ENCODE results near the gene SF3B1. TPM values are rescaled to one million over a fixed set of nuclear protein-coding genes. Genes with fewer than 3 reads are reported as not detected.

SF3B1 gene
- total and polyA plus RNA-seq, 10 of the 15 experiments (the other 5 are each of a cell fraction or from before 2014, with no cell fraction given): 163 to 565 (median 239) TPM

DNA sequence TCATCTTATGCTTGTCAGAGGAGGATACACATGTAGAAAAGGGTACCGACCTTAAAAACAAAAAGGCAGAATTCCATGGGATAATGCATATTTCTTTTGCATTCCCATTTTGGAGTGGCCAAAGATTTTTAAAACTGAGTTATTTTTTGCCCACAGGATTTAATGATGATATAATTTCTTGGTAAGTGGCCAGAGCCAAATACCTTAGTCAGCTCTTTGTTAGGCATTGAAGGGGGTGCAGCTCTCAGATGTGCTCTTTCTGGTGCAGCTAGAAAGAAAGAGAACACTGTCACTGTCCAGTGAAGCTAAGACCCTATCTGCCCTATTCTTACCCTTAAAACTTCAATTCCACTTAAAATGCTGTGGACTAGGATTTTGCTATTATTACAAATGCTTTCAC lies 29.3 kb upstream of the SF3B1 start:
- H3K36me3 ChIP-seq (ENCODE audit: control insufficient read depth in 2 of 2, insufficient read depth in 2 of 2, low read length in 1 of 2): peaks cover 5 to 20% of the 10 kb centered on the region in 2 experiments; a peak in 3 of 4 replicates
- no peak overlapping the region for H2AFZ ChIP-seq (ENCODE audit: control insufficient read depth, low read depth, low read length)
- FAIRE-seq: no peak
- H3K27me3 ChIP-seq (replicated peaks in 1 of 2; ENCODE audit: control insufficient read depth in 2 of 2, insufficient read depth in 2 of 2, low read length in 1 of 2): no peaks in the 10 kb centered on the region
- H3K4me3 ChIP-seq: no peak overlapping the region
- peaks cover 4% of the 10 kb centered on the region for H3K79me2 ChIP-seq (ENCODE audit: control insufficient read depth, insufficient read depth, low read length)
- H3K9me3 ChIP-seq (replicated peaks; ENCODE audit: control insufficient read depth, insufficient read depth, low read length): no peaks in the 10 kb centered on the region
- intact Hi-C loops (cut with micrococcal nuclease; ENCODE audit: unreplicated experiment) (no loop called here), in situ Hi-C loops (cut with MboI) (no loop called here)
- WGBS (ENCODE audit: insufficient coverage, insufficient replicate concordance, low lambda C conversion rate, missing lambda C conversion rate): 95% methylated on average over 1 of the region's 1 CpG
- ChIA-PET POLR2A (interaction anchor here (0.6 to 1.4 kb wide), 4 partner anchors 11 to 76 kb away, joined by 3 to 6 read pairs (median 4); partner anchors contain the start of genes COQ10B and HSPD1), SMC1A (ENCODE audit: uncharacterized antibody, unreplicated experiment) (interaction anchor here (0.6 to 1.2 kb wide), 3 partner anchors 9 to 61 kb away, joined by 3 read pairs; partner anchors contain the start of gene COQ10B), CTCF (no interaction called here), RAD21 (ENCODE audit: unreplicated experiment) (no interaction called here)
- no TSS peak for BruUV-seq (replicated peaks)
- H3K4me1 ChIP-seq (ENCODE audit: control insufficient read depth, insufficient read depth, low read length): no peaks in the 10 kb centered on the region
- H4K20me1 ChIP-seq (ENCODE audit: control insufficient read depth, insufficient read depth): 0 out of 2 replicates have a peak, but pooled peaks cover under 1% of the 10 kb centered on the region
- no peak overlapping the region for H3K9ac ChIP-seq (ENCODE audit: control insufficient read depth, insufficient read depth, low read length)
- no peak overlapping the region for H3K27ac ChIP-seq (ENCODE audit: control insufficient read depth, insufficient read depth)
- TF ChIP-seq TAF1 (IDR thresholded peaks at IDR 0.05; ENCODE audit: borderline replicate concordance, low read depth, low read length): no peak
- TF ChIP-seq, protein P1, sequence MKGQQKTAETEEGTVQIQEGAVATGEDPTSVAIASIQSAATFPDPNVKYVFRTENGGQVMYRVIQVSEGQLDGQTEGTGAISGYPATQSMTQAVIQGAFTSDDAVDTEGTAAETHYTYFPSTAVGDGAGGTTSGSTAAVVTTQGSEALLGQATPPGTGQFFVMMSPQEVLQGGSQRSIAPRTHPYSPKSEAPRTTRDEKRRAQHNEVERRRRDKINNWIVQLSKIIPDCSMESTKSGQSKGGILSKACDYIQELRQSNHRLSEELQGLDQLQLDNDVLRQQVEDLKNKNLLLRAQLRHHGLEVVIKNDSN (IDR thresholded peaks at IDR 0.05; ENCODE audit: borderline replicate concordance, extremely low read length, insufficient read depth, low read depth, low read length): no peak
- TF ChIP-seq IKZF2 (IDR thresholded peaks at IDR 0.05): no peak
- TF ChIP-seq, protein P2, sequence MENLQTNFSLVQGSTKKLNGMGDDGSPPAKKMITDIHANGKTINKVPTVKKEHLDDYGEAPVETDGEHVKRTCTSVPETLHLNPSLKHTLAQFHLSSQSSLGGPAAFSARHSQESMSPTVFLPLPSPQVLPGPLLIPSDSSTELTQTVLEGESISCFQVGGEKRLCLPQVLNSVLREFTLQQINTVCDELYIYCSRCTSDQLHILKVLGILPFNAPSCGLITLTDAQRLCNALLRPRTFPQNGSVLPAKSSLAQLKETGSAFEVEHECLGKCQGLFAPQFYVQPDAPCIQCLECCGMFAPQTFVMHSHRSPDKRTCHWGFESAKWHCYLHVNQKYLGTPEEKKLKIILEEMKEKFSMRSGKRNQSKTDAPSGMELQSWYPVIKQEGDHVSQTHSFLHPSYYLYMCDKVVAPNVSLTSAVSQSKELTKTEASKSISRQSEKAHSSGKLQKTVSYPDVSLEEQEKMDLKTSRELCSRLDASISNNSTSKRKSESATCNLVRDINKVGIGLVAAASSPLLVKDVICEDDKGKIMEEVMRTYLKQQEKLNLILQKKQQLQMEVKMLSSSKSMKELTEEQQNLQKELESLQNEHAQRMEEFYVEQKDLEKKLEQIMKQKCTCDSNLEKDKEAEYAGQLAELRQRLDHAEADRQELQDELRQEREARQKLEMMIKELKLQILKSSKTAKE (IDR thresholded peaks at IDR 0.05; ENCODE audit: low read depth, poor library complexity, severe bottlenecking): no peak
- no peak for TF ChIP-seq TARDBP (IDR thresholded peaks at IDR 0.05; ENCODE audit: borderline replicate concordance)
- no peak for TF ChIP-seq PAX8 (IDR thresholded peaks at IDR 0.05)
- no peak for TF ChIP-seq YBX1 (IDR thresholded peaks at IDR 0.05)
- TF ChIP-seq, protein P3, sequence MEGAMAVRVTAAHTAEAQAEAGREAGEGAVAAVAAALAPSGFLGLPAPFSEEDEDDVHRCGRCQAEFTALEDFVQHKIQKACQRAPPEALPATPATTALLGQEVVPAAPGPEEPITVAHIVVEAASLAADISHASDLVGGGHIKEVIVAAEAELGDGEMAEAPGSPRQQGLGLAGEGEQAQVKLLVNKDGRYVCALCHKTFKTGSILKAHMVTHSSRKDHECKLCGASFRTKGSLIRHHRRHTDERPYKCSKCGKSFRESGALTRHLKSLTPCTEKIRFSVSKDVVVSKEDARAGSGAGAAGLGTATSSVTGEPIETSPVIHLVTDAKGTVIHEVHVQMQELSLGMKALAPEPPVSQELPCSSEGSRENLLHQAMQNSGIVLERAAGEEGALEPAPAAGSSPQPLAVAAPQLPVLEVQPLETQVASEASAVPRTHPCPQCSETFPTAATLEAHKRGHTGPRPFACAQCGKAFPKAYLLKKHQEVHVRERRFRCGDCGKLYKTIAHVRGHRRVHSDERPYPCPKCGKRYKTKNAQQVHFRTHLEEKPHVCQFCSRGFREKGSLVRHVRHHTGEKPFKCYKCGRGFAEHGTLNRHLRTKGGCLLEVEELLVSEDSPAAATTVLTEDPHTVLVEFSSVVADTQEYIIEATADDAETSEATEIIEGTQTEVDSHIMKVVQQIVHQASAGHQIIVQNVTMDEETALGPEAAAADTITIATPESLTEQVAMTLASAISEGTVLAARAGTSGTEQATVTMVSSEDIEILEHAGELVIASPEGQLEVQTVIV (IDR thresholded peaks at IDR 0.05; ENCODE audit: borderline replicate concordance, partially characterized antibody): no peak
- TF ChIP-seq EED (IDR thresholded peaks at IDR 0.05; ENCODE audit: low read depth): no peak
- no peak for TF ChIP-seq RFX5 (IDR thresholded peaks at IDR 0.05; ENCODE audit: low read depth, low read length)
- no peak for TF ChIP-seq CREM (IDR thresholded peaks at IDR 0.05; ENCODE audit: low read depth)
- no peak for TF ChIP-seq BHLHE40 (IDR thresholded peaks at IDR 0.05; ENCODE audit: borderline replicate concordance in 1 of 2, low read depth in 2 of 2, low read length in 1 of 2)
- no peak for DNase-seq (ENCODE audit: low read depth, low spot score)
- ATAC-seq: no peak
- no peak overlapping the region for H3K4me2 ChIP-seq (ENCODE audit: control insufficient read depth, insufficient read depth)

All from GM12878 (cell line).